GM06990 (cell line): ENCODE results near the gene KCNQ2.

ENCODE experiments used
- DNase-seq: peaks from one replicate; pipeline ENCODE4 v3.0.0-alpha.2; 2011; ENCODE audit not compliant: insufficient read length; ENCODE audit errors: extremely low read depth
- H3K27me3 ChIP-seq: replicated peaks from 2 replicates; pipeline ENCODE4 v1.6.0; 2011; ENCODE audit warnings: low read length; ENCODE audit not compliant: control insufficient read depth, insufficient read depth
- H3K36me3 ChIP-seq: 2 replicates; pipeline ENCODE4 v1.5.1; 2011; ENCODE audit warnings: low read length; ENCODE audit not compliant: control insufficient read depth, insufficient read depth
- H3K4me3 ChIP-seq: replicated peaks from 2 replicates; pipeline ENCODE4 v1.5.1; 2011; ENCODE audit warnings: low read depth, mild to moderate bottlenecking, control low read depth, low read length
- CTCF ChIP-seq: IDR thresholded peaks from 2 replicates; pipeline ENCODE4 v1.5.1; 2011; ENCODE audit warnings: low read length, control low read depth, mild to moderate bottlenecking, inconsistent platforms; ENCODE audit not compliant: insufficient read depth, poor library complexity, severe bottlenecking

The KCNQ2 gene

DNA sequence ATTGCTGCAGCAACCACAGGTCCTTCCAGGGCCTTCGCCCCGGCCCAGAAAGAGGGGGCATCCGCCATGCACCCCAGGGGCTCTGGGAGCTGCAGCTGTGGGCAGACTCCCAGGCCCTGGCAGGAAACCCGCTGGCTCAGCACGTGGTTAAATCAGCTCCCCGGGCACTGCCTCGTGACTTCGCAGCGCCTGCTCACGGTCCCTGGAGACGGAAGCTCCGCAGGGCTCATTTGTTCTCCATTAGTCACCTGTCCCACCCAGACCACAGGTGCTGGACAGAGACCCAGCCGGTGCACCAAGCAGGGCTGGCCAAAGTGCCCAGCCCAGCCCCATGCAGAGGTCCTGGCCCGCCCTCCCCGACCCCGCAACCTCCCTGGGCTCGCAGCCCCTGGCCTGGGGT lies 14.7 kb downstream of the KCNQ2 start:
- H3K36me3 ChIP-seq = no peaks in the 10 kb centered on the region
- no peaks in the 10 kb centered on the region; the same call in 1 of the 2 replicates for H3K27me3 ChIP-seq
- H3K4me3 ChIP-seq = no peak overlapping the region
- DNase-seq = no peak
- TF ChIP-seq CTCF = no peak

DNA sequence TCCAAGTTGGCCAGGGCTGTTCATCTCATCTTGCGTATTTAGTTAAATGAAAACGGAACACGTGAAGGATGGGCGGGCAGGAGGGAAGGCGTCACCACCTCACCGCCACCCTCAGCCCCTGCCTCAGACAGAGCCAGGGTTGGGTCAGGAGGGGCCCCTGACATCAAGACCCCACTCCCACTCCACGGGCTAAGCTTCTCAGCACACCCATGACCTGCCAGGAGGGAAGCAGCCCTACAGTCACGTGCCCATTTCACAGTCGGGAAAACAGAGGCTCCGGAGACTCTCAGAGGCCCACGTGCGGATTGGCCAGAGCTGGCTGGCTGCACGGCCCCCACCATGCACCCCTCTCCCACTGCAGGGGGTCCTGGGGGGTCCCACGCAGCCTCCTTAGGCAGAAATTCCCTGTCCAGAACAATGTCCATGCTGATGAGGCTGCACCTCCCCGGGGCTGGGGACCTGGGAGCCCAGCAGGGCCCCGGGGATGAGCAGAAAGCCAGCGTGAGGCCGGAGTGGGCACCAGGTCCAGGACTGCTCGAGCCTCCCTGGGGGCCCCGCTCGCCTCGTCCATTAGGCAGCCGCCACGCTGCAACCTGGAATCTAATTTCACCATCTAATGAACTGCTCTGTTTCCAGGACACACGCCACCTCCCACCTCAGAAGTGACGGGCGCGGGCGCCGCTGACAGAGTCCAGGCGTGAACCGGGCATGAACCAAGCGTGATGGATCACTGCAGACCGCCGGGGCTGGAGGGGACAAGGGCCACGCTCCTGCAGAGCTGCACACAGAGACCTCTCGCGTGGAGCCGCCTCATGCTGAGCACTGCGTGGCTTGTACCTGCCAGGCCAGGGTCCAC lies 15.8 kb downstream of the KCNQ2 start:
- Histone ChIP-seq H3K27me3 (no peaks in the 10 kb centered on the region; the same call in 1 of the 2 replicates), H3K36me3 (no peaks in the 10 kb centered on the region), H3K4me3 (no peak overlapping the region)
- no peak for TF ChIP-seq CTCF
- no peak for DNase-seq

GRCh38 chr20:63455568-63455859 lies 16.9 kb downstream of the KCNQ2 start:
- Histone ChIP-seq H3K27me3 (no peaks in the 10 kb centered on the region; the same call in 1 of the 2 replicates), H3K36me3 (no peaks in the 10 kb centered on the region), H3K4me3 (no peak overlapping the region)
- DNase-seq = no peak
- no peak for TF ChIP-seq CTCF

GRCh38 chr20:63454731-63455567 lies 17.5 kb downstream of the KCNQ2 start:
- TF ChIP-seq CTCF = no peak
- no peaks in the 10 kb centered on the region; the same call in 1 of the 2 replicates for H3K27me3 ChIP-seq
- DNase-seq = no peak
- H3K36me3 ChIP-seq = no peaks in the 10 kb centered on the region
- H3K4me3 ChIP-seq = no peak overlapping the region

- no peaks in the 10 kb centered on the region for H3K36me3 ChIP-seq
- TF ChIP-seq CTCF = peak; percentile 18
- DNase-seq = no peak
- no peak overlapping the region for H3K4me3 ChIP-seq
- no peaks in the 10 kb centered on the region; the same call in 1 of the 2 replicates for H3K27me3 ChIP-seq
Measured at GRCh38 chr20:63452821-63453523, 19.5 kb downstream of the KCNQ2 start.
